Measurements from ENCODE around the gene EPS8.

- TF ChIP-seq CTCF (IDR thresholded peaks at IDR 0.05) (no peak), EZH2 (IDR thresholded peaks at IDR 0.05; ENCODE audit: borderline replicate concordance, insufficient read depth, low read depth, low read length, poor library complexity, severe bottlenecking) (no peak)
Observed at GRCh38 chr12:15644700-15645099, 144.5 kb downstream of the EPS8 start.
